EL (cell line): ENCODE data around the gene SLC27A2.
"Not testable (repeated sequence)": the region's sequence is repeated elsewhere in the genome, so short reads cannot be mapped to it uniquely, and the experiment has no call there.

Source experiments
- DNase-seq: peaks from one replicate; pipeline ENCODE4 v3.0.0-alpha.2; 2016

SLC27A2 gene

DNA sequence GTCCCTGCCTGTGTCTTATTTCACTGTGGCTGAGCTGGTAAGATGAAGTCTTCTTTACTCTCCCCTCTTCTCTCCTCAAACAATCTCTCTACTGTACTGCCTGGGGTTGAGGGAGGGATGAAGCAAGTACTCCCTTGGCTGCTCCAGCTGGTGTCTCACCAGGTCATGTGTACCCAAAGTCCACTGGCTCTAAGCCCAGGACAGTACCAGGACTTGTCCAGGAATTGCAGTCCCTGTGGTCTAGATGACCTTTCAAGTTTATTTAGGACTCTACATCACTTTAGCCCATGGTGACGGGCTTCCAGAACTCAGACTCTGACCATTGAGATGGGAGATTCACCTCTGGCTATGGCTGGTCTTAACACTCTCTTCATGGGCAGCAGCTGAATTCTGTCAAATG, 17.5 kb upstream of the SLC27A2 start:
- peak; percentile 34 for DNase-seq

DNA sequence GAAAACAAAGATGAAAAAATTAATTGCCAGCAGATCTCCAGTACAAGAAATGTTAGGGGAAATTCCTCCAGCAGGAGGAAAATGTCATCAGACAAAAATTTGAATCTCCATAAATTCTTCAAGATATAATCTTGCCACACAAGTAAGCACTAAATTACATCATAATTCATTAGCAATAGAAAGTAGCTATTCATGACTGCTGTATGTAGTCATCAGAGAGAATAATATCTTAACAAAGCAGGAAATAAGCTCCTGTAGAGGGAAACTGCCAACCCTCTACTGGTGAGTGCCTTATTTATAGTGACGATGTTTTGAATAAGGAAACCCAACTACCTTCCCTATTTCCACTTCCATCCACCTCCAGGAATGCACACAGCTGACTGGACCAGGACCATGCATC, 15.8 kb upstream of the SLC27A2 start:
- DNase-seq = peak; percentile 84

DNA sequence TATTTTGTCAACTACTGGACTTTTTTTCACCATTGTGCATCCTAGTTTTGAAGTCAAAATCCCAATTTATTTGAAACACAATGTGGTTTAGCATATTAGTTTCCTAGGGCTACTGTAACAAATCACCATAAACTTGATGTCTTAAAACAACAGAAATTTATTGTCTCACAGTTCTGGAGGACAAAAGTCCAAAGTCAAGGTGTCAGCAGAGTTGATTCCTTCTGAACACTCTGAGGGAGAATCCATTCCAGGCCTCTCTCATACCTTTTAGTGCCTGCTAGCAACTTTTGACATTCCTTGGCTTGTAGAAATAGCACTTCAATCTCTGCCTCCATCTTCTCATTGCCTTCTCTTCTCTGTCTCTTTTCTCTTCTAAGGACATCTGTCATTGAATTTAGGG, 14.9 kb upstream of the SLC27A2 start:
- DNase-seq = no peak

DNA sequence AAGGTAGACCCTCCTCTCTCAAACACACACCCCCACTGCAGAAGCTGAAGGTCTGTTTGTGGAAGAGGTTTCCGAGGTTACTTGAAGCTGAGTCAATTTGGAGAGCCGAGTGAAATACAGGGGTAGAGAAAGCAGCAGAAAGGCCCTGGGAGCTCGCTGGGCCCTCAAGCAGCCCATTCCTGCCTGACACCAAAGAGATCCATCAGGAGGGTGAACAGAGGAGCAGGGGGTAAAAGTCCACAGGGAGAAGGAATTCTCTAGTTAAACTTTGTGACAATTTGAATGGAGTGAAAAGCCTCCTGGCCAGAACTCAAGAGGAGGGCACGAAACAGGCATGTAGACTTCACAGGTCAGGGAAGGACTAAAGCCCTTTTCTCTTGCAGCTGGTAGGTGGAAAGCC, 13.6 kb upstream of the SLC27A2 start:
- no peak for DNase-seq

DNA sequence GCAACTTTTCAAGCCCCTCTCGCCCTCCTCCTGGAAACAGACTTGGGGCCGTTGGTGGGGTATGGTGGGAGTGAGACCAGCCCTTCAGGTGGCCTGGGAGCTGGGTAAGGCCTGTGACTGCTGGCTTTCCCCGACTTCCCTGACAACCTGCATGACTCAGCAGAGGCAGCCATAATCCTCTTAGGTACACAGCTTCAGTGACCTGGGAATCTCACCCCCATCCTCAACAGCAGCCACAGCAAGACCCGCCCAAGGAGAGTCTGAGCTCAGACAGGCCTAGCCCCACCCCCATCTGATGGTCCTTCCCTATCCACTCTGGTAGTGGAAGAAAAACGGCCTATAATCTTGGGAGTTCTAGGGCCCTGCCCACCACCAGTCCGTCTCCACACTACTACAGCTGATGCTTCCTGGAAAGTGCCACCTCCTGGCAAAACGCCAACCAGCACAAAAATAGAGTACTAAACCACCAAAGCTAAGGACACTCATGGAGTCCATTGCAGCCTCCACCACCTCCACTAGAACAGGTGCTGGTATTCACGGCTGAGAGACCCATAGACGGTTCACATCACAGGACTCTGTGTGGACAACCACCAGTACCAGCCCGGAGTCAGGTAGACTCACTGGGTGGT, 13.1 kb upstream of the SLC27A2 start:
- DNase-seq = no peak

DNA sequence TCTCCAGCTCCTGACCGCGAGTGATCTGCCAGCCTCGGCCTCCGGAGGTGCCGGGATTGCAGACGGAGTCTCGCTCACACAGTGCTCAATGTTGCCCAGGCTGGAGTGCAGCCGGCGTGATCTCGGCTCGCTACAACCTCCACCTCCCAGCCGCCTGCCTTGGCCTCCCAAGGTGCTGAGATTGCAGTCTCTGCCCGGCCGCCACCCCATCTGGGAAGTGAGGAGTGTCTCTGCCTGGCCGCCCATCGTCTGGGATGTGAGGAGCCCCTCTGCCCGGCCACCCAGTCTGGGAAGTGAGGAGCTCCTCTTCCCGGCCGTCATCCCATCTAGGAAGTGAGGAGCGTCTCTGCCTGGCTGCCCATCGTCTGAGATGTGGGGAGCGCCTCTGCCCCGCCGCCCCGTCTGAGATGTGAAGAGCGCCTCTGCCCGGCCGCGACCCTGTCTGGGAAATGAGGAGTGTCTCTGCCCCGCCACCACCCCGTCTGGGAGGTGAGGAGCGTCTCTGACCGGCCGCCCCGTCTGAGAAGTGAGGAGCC, 9.6 kb upstream of the SLC27A2 start:
- not testable (repeated sequence) for DNase-seq

DNA sequence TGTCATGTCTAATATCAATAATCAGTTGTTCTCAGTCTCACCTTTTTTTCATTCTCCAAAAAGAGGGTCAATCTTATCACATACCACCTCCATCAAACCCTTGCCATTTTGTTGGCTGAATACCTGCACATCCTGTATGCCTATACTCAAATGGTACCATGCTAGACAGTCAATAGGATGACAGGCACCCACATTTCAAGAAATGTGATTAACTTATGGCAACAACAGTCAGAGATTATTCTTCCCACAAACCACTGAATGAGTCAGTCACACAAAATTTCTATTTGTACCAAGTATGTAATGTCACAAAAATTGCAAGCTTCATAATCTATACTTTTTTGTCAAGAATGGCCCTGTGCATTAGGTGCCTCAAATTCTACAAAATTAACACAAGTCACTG, 5.1 kb upstream of the SLC27A2 start:
- DNase-seq = peak; percentile 43

DNA sequence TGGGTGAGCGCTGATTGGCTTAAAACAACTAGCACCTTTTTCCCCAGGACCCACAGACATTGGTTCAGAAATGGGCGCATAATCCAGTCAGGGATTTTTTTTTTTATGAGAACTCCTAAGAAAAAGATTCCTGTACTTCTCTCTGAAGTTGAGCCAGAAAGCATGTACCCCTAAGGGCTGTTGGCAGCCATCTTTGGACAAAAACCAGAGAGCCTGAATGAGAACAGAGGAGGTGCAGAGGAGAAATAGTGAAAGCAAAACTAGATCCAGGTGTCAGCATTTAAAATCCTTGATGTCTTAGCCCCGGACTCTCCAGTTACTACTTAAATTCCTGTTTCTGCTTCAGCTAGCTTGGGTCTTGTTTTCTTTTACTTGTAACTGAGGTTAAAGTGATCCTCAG, 1.9 kb upstream of the SLC27A2 start:
- DNase-seq = no peak

DNA sequence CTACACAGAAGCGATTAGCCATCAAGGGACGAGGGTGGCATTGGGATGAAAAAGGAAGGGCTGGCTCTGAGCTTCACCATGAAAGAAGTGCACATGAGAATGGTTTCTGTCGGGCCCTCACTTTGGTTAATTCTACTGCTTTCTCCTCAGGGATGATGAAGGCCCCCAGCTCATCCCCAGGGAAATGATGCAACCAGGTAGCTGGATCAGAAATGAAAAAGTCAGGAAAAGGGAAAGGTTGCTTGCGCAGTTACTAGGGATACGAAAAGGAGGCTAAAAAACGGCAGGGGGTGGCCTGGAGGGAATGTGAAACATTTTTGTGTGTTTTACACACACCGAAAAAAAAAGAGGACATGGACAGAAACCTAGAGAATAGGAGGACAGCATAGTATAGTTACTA, 1.4 kb upstream of the SLC27A2 start:
- no peak for DNase-seq

DNA sequence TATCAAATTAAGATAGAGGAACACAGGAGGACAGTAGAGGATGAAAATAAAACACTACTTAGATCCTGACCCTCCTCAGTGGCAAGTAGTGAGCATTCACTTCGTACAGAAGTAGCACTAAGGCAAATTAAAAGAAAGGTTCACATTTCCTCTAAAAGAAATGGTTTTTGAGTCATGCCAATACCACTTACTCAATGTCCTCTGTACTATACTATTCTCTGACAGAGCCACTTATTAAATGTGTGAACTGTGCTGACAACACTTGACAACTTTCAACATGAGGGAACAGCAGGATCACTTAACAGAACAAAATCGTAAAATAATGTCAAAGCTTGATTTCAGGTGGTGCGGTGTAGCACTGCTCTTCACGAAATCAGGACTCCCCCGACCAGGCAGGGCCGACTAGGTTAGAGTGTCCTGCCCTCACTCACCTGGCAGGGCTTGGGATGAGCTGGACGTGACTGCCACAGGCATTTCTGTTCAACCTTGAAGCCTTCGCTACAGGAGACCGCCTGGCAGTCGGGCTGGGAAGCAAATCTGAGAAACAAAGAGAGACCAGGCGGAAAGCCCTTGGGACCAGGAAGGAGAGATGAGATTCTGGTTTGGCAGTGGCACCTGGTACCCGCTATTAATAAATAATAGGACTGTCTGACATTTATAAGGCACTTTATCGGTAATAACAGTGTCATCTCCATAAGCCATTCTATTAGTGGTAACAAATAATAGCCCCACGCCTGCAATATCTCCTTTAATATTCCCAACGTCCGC, 611 bp upstream of the SLC27A2 start:
- DNase-seq = no peak

DNA sequence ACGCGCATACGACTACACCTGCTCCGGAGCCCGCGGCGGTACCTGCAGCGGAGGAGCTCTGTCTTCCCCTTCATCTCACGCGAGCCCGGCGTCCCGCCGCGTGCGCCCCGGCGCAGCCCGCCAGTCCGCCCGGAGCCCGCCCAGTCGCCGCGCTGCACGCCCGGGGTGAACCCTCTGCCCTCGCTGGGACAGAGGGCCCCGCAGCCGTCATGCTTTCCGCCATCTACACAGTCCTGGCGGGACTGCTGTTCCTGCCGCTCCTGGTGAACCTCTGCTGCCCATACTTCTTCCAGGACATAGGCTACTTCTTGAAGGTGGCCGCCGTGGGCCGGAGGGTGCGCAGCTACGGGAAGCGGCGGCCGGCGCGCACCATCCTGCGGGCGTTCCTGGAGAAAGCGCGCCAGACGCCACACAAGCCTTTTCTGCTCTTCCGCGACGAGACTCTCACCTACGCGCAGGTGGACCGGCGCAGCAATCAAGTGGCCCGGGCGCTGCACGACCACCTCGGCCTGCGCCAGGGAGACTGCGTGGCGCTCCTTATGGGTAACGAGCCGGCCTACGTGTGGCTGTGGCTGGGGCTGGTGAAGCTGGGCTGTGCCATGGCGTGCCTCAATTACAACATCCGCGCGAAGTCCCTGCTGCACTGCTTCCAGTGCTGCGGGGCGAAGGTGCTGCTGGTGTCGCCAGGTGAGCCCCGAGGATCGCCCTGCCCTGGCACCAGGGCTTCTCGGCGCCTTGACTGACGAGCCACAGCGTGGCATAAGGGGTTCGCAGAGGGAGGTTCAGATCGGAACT, 420 bp downstream of the SLC27A2 start:
- peak; percentile 38 for DNase-seq

DNA sequence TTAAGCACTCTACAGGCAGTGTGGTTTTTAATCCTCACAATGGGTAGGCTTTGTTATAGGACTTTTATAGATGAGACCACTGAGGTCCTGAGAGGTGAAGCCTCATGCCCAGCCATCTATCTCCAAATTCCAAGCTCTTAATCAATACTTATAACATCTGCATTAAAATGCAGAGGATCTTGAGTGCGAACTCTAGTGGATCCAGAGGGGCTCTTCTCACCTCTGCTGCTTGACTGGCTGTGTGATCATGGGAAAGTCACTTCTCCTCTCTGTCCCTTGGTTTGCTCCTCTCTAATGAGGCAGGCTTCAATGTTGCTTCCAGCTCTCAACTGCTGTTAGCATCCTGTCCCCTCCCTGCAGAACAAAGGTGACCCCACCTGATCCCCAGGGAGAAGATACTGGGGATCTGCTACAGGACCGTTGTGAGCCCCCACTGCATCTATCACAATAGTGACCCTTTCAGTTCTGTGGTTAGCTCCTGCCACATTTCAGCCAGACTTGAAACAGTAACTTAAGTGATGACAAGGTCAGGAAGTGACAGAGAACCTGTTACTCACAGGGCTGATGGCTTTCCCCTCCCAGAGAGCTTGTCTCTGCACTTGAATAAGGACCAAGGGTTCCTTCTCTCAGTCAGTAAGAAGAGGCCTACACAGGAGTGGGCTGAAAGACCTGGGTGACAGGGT, 1.3 kb downstream of the SLC27A2 start:
- DNase-seq = no peak

DNA sequence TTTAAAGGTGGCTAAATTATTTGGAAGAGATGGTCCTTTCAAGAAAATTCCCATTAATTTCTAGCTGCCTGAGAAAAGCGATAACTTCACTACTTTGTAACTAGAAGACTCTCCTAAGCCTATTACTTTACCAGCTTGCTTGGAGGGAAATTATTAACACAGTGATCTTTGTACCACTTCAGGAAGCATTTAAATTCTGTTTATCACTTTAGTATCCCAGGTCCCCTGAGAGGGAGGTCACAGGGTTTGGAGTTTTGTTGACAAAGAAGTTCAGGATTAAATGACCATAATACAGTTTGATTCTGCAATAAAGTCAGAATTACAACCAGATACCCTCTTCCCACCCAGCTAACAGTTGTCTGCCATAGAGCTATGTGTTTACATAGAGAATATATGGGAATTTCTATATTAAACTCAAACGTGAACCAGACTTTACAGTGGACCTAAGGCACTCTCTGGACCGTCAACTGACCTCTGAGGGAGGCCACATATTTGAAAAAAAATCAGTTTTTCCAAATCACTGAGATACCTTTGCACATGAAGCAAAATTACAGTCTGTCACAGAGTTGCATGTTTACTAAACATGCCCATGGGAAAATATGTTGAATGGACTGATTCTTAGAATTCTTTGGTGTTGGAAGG, 3.0 kb downstream of the SLC27A2 start:
- no peak for DNase-seq

DNA sequence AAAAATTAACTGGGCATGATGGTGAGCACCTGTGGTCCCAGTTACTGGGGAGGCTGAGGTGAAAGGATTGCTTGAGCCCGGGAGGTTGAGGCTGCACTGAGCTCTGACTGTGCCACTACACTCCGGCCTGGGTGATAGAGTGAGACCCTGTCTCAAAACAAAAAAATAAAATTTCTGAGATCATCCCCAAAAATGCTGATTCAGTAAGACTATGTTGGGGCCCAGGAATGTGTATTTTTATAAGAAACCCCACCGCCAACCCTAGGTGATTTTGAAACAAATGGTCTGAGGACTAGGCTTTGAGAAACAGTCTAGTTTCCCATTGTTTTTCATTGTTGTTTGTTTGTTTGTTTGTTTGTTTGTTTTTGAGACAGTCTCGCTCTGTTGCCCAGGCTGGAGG, 4.1 kb downstream of the SLC27A2 start:
- no peak for DNase-seq

DNA sequence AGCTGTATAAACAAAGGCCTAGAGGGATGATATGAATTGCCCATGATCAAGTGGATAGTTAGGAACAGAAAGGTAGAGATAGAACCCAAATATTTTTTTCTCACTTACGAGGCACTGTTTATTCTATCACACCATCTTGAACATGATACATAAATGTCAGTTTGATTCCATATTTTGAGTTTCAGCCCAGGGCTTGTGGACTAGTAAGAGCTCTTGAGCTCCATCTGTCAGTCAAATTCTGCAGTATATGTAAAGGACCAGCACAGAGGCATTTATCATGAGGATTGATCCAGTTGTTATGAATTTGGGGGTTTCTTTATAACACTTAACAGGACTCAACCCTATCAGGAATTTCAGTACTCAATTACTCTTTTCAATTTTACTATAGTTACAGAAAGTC, 4.8 kb downstream of the SLC27A2 start:
- DNase-seq = no peak

DNA sequence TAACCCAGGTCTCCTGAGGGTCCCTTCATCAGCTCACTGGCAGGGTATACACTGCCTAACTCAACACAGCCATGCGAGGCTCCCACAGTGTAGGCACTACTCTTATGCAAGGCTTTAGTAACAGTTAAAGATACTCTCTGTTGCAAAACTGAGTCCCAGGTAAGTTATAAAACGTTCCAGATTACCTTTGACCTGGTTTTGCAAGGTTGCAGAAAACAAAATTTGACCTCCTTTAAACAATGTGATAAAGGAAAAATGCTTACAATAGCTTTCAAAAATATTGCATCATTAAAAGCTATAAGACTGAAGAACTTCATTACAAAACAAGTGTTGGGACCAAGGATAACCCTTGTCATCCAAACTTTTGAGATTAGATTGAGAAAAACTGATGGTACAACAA, 5.5 kb downstream of the SLC27A2 start:
- no peak for DNase-seq

DNA sequence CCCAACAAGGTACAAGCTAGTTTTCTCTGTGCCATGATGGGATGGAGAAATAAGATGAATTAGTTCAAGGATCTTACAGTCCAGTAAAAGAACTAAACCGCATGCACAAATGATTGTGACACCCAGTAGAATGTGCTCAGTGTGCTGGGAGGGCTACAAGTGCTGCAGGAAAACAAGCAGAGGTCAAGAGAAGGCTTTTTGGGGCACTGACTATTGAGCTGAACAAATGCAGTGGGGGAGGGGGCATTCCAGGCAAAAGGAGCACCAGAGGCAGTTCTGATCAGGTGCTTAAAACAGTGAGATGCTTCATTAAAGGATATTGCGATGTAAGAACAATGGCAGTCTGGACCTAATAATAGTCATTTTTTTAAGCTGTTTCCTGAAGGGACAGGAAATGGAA, 6.0 kb downstream of the SLC27A2 start:
- no peak for DNase-seq

DNA sequence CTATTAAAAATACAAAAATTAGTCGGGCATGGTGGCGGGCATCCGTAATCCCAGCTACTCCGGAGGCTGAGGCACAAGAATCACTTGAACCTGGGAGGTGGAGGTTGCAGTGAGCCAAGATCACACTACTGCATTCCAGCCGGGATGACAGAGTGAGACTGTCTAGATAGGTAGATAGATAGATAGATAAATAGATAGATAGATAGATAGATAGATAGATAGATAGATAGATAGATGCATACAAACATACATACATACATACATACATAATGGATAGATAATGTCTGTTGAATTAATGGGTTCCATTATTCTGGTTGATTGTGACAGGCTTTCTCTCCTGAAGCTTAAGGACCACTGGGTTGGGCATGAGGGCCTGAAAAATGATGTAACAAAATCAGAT, 6.8 kb downstream of the SLC27A2 start:
- not testable (repeated sequence) for DNase-seq

DNA sequence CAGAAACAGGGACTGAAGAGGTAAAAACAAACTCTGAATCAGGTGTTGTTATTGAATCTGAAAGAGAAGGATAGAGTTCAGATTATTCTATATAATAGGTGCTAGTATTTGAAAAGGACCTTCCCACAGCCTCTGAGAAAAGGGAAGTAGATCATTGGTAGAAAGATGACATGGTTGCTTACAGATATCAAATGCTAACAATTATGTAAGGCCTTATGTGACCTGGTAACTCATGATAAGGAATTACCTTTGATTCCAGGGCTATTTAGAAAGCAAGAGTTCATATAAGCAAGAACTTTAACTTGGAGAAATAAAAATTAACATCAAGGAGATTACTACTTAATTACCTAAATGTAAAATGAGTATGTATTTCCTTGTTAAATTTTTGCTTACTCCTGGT, 7.6 kb downstream of the SLC27A2 start:
- DNase-seq = no peak

DNA sequence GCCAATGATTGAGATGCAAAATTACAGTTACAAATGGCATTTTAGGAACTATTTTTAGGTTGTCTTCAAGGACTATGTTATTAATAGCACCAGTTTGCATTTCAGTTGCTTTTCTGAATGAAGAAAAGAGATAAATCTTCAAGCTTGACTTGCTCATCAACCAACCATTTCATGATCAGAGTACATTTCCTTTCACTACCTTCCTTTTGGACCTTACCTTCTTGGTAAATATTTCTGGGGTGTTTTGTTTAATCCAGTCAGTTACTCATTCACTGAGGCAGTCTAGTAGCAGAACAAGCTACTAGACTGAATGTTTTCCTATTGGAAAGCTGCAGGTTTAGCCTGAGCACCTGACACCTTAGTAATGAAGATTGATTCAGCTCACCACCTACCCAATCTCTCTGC, 8.2 kb downstream of the SLC27A2 start:
- DNase-seq = no peak

DNA sequence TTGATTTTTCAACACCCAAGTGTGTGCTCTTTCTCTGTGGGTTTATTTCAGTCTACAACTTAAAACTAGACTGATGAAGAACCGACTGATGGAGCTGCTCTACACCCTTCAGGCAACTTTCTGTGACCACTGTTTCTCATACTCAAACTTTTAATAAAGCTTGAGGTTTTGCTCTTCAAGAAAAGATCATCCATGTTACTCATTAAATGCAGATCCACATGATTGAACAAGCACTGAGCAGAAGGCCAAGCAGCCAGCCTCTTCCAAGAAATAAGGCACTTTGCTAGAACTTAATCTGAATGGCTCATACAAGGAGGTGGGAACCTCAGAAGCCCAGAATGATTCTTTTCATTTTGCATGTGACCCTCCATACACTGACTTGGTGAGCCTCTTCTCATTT, 8.7 kb downstream of the SLC27A2 start:
- DNase-seq = no peak

DNA sequence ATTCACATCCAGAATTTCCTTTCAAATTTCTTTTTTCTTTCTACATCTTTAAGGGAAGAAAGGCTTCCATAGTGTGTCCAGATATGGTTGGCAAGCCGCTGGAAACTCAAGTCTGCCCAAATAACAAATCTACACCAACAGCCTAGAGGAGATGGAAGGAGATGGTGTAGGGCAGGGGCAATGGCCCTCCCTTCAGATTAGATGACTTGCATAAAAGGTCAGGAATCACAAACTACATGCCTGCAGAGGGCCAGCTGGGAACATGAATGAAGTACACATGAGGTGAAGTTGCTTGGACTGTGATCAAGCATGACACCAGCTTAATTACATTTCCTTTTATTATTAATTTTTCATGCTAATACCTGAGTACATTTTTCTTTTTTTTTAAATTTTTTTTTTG, 10.2 kb downstream of the SLC27A2 start:
- DNase-seq = no peak
